Thoracic aorta (tissue), 2 donors: Measurements from ENCODE around the gene F12. TPM values are rescaled to one million over a fixed set of nuclear protein-coding genes. Genes with fewer than 3 reads are reported as not detected.

Source experiments
- ATAC-seq: fragments of 150-250 bp; one replicate; pipeline ENCODE4 v1.8.0; 2017; ENCODE audit warnings: low read depth; ENCODE audit not compliant: insufficient number of reproducible peaks, low FRiP score
- DNase-seq: peaks from one replicate; pipeline ENCODE4 v3.0.0-alpha.2; 2020; ENCODE audit warnings: low spot score
- H3K27ac ChIP-seq, 2 donors: fragments of 200-600 bp; sonication (generic); 1 replicate in 1 of 2; 2 replicates in 1 of 2; pipeline ENCODE4 v1.5.1; 2016; ENCODE audit warnings: mild to moderate bottlenecking in 2 of 2, moderate library complexity in 2 of 2
- H3K27me3 ChIP-seq: fragments of 200-600 bp; sonication (generic); replicated peaks from 2 replicates; pipeline ENCODE4 v1.6.0; 2016; ENCODE audit warnings: mild to moderate bottlenecking; ENCODE audit not compliant: insufficient read depth
- H3K36me3 ChIP-seq: fragments of 200-600 bp; sonication (generic); one replicate; pipeline ENCODE4 v1.5.1; 2016
- H3K4me1 ChIP-seq, 2 donors: fragments of 200-600 bp; sonication (generic); 1 replicate in 1 of 2; 2 replicates in 1 of 2; pipeline versions ENCODE4 v1.5.1 to v1.6.0; 2016; ENCODE audit warnings: low read depth in 2 of 2, mild to moderate bottlenecking in 1 of 2; ENCODE audit not compliant: control insufficient read depth in 1 of 2
- H3K4me3 ChIP-seq: fragments of 200-600 bp; sonication (generic); 2 replicates; pipeline ENCODE4 v1.5.1; 2016; ENCODE audit warnings: mild to moderate bottlenecking
- H3K9me3 ChIP-seq: fragments of 200-600 bp; sonication (generic); 2 replicates; pipeline ENCODE4 v1.5.1; 2016
- CTCF ChIP-seq: fragments of 200-600 bp; sonication (generic); IDR thresholded peaks from one replicate; pipeline ENCODE4 v1.5.1; 2019; ENCODE audit warnings: antibody characterized with exemption
- total RNA-seq, 2 donors: library from RNA; depleted of rRNA; stranded (reverse); fragments of >200 nt; gene quantifications; one replicate each; pipeline versions ENCODE4 v1.1.0 to v1.2.3, GENCODE V29; 2016

Gene F12
- total RNA-seq, 2 donors from 2014 or later: not detected

DNA sequence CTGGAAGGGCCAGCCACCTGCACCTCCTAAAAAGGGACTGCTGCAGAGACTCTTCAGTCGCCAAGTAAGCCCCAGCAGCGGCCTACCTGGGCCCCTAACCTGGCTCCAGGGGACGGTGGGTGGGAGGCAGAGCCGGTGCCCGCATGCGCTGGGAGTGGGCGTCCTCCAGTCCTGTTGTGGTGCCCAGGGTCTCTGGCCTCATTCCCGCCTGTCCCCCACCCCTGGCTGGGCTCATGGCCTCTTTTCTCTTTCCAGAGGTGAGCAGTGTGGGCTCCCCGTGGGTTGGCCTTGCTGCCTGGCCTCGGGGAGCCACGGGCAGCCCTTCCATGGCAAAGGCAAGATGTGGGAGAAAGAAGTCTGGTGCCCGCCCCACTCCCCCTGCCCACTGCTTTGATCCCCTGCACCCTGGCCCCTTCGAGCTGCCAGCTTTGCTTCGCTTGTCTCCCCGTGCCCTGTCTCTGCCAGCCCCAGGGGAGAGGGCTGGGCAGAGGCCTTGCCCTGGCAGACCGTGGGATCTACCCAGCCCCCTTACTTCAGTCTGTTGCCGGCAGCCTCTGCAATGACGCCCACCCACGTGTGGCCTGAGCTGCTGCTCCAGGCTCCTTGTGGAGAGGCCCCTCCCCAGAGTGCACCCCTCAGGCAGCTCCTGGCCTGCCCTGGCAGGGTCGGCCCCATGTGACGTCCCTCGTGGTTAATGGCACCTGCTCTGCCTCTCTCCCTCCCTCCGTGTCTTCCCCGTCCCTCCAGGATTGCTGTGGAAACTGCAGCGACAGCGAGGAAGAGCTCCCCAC lies 31.8 kb upstream of the F12 start:
- Histone ChIP-seq H3K27me3 (no peaks in the 10 kb centered on the region), H3K4me3 (no peak overlapping the region), H3K36me3 (peaks cover 35% of the 10 kb centered on the region), H3K9me3 (no peaks in the 10 kb centered on the region), H3K27ac (no peak overlapping the region), H3K4me1 (peaks cover 5 to 11% of the 10 kb centered on the region in 2 donors)
- no peak for DNase-seq
- no peak for ATAC-seq
- no peak for TF ChIP-seq CTCF

DNA sequence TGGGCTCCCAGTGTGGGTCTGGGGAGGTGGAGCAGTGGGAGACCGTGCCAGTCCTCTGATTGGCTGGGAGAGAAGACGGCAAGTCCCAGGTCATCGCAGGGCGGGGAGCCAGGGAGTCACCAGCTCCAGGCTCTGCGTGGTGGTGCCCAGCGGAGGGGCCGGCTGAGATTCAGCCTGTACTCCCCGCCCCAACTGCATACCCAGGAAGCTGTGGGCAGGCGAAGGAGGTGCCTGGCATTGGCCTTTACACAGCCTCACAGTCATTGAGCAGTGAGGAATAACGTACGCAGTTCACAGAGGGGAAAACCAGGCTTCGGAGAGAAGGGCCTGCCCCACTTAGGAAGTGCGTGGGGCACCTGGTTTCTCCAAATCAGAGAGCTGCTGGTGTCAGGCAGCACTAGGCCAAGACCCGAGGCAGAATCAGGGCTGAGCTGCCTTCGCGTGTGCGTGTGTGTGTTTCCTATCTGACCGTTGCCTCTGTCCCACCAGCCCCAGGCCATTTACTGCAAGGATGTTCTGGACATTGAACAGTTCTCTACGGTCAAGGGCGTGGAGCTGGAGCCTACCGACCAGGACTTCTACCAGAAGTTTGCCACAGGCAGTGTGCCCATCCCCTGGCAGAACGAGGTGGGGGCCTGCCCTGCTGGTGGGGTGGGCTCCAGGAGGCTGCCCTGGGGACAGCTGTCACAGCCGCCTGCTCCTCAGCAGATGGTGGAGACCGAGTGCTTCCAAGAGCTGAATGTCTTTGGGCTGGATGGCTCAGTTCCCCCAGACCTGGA lies 31.0 kb upstream of the F12 start:
- Histone ChIP-seq H3K27me3 (no peaks in the 10 kb centered on the region), H3K27ac (no peak overlapping the region), H3K36me3 (peaks cover 41% of the 10 kb centered on the region), H3K4me1 (peaks cover 0 to 3% of the 10 kb centered on the region in 2 donors), H3K4me3 (no peak overlapping the region), H3K9me3 (no peaks in the 10 kb centered on the region)
- no peak for TF ChIP-seq CTCF
- no peak for ATAC-seq
- DNase-seq: no peak

- Histone ChIP-seq H3K27ac (no peak overlapping the region), H3K4me3 (no peak overlapping the region), H3K27me3 (no peaks in the 10 kb centered on the region), H3K36me3 (peaks cover 47% of the 10 kb centered on the region), H3K4me1 (no peaks in the 10 kb centered on the region), H3K9me3 (no peaks in the 10 kb centered on the region)
- TF ChIP-seq CTCF: no peak
- ATAC-seq (no peak), DNase-seq (no peak)
These were observed 30.2 kb upstream of the F12 start for GRCh38 chr5:177439518-177440053.

- Histone ChIP-seq H3K4me3 (no peak overlapping the region), H3K9me3 (no peaks in the 10 kb centered on the region), H3K36me3 (peaks cover 58% of the 10 kb centered on the region), H3K27ac (no peak overlapping the region), H3K4me1 (no peaks in the 10 kb centered on the region), H3K27me3 (no peaks in the 10 kb centered on the region)
- no peak for TF ChIP-seq CTCF
- DNase-seq (no peak), ATAC-seq (no peak)
These were observed 29.1 kb upstream of the F12 start for GRCh38 chr5:177438468-177438867.

DNA sequence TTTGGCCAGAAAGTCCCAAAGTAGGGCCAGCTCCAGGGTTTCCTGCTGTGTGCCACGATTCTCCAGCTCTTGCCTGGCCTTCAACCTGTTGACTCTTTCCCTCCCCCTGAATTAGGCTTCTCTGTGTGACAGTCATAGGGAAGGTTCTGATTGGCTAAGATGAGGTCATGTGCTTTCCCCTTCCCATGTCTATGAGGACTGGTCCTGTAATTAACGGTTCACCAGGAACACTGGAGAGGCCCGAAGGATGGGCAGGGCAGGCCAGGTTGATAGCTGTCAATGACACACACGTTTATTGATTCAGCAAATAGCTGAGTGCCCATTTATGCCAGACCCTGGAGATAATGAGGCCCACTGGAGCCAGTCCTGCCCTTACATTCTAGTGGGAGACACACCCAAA lies 28.3 kb upstream of the F12 start:
- H3K36me3 ChIP-seq: peaks cover 67% of the 10 kb centered on the region
- ATAC-seq: no peak
- no peak for DNase-seq
- TF ChIP-seq CTCF: no peak
- H3K4me3 ChIP-seq: no peak overlapping the region
- H3K9me3 ChIP-seq: no peaks in the 10 kb centered on the region
- H3K27me3 ChIP-seq: no peaks in the 10 kb centered on the region
- no peak overlapping the region for H3K27ac ChIP-seq
- peaks cover 0 to 3% of the 10 kb centered on the region in 2 donors for H3K4me1 ChIP-seq
